Vagina (tissue), 2 donors: Measurements from ENCODE around the gene MB21D2.

Experiments
- POLR2A ChIP-seq, 2 donors: fragments of 450-650 bp; IDR thresholded peaks; one replicate each; pipeline ENCODE4 v1.6.1; 2017; ENCODE audit warnings: antibody characterized with exemption in 2 of 2, mild to moderate bottlenecking in 2 of 2, moderate library complexity in 2 of 2
- TF ChIP-seq, protein P1 (sequence below), 3 experiments: fragments of 450-650 bp in 2 of 3; fragments of 200-600 bp in 1 of 3; sonication (generic) in 1 of 3; IDR thresholded peaks; one replicate each; pipeline ENCODE4 v1.5.1; 2017 to 2019; ENCODE audit warnings: antibody characterized with exemption in 3 of 3, mild to moderate bottlenecking in 2 of 3, moderate library complexity in 2 of 3

DNA sequence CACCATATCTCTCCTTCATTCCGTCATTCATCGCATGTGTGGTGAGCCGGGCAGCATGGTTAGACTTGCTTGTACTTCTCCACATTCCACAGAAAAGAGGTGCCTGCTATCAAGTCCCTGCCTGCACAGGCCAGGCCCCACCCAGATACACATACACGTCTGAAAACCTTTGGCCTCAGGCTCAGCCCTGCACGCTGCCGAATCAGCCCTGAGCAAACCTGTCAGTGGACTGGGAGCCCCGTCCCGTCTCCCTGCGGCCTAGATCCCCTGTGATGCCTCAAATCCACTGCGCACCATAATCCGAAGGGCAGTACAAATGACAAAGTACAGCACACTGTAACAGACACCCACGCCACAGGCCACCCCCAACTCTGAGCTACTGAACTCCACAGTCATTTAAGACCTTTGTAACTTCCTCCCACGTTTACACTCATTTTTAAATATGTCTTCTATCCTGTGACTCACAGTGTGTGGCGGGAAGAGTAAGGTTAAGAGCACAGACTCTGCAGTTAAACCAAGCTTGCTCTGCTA, 67.1 kb downstream of the MB21D2 start:
- no peak for TF ChIP-seq POLR2A (IDR thresholded peaks at IDR 0.05)
- TF ChIP-seq, protein P1, sequence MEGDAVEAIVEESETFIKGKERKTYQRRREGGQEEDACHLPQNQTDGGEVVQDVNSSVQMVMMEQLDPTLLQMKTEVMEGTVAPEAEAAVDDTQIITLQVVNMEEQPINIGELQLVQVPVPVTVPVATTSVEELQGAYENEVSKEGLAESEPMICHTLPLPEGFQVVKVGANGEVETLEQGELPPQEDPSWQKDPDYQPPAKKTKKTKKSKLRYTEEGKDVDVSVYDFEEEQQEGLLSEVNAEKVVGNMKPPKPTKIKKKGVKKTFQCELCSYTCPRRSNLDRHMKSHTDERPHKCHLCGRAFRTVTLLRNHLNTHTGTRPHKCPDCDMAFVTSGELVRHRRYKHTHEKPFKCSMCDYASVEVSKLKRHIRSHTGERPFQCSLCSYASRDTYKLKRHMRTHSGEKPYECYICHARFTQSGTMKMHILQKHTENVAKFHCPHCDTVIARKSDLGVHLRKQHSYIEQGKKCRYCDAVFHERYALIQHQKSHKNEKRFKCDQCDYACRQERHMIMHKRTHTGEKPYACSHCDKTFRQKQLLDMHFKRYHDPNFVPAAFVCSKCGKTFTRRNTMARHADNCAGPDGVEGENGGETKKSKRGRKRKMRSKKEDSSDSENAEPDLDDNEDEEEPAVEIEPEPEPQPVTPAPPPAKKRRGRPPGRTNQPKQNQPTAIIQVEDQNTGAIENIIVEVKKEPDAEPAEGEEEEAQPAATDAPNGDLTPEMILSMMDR (IDR thresholded peaks at IDR 0.05), result no peak
